DOHH2 (cell line): ENCODE data around the gene EPG5.

Experiments used
- H3F3A ChIP-seq: fragments of 200-600 bp; sonication (generic), shearing (Covaris generic); 2 replicates; pipeline ENCODE4 v1.6.0; 2016; ENCODE audit warnings: antibody characterized with exemption, mild to moderate bottlenecking; ENCODE audit not compliant: control insufficient read depth, insufficient read depth
- H3K27ac ChIP-seq: fragments of 200-600 bp; sonication (generic); 2 replicates; pipeline ENCODE4 v1.5.1; 2014; ENCODE audit warnings: low read depth, mild to moderate bottlenecking, low read length, moderate library complexity
- H3K27me3 ChIP-seq: fragments of 200-600 bp; sonication (generic); 2 replicates; pipeline ENCODE4 v1.6.1; 2014; ENCODE audit warnings: mild to moderate bottlenecking, low read length, mixed read lengths; ENCODE audit not compliant: control insufficient read depth
- H3K36me3 ChIP-seq: fragments of 200-600 bp; sonication (generic); 2 replicates; pipeline ENCODE4 v1.6.1; 2014; ENCODE audit warnings: mild to moderate bottlenecking, low read length, moderate library complexity, mixed read lengths; ENCODE audit not compliant: control insufficient read depth
- H3K4me1 ChIP-seq: fragments of 200-600 bp; sonication (generic); 2 replicates; pipeline ENCODE4 v1.6.1; 2014; ENCODE audit warnings: mild to moderate bottlenecking, low read length, mixed read lengths; ENCODE audit not compliant: control insufficient read depth
- H3K4me2 ChIP-seq: fragments of 200-600 bp; sonication (generic); 2 replicates; pipeline ENCODE4 v1.6.0; 2014; ENCODE audit warnings: mild to moderate bottlenecking, low read length, moderate library complexity
- H3K4me3 ChIP-seq: fragments of 200-600 bp; sonication (generic); 2 replicates; pipeline ENCODE4 v1.5.1; 2014; ENCODE audit warnings: mild to moderate bottlenecking, low read length, mixed read lengths
- H3K79me2 ChIP-seq: fragments of 200-600 bp; sonication (generic); 2 replicates; pipeline ENCODE4 v1.6.1; 2014; ENCODE audit warnings: mild to moderate bottlenecking, low read length, mixed read lengths; ENCODE audit not compliant: control insufficient read depth
- H3K9me2 ChIP-seq: fragments of 200-600 bp; sonication (generic); replicated peaks from 2 replicates; pipeline ENCODE4 v1.6.1; 2014; ENCODE audit warnings: mild to moderate bottlenecking, low read length, mixed read lengths; ENCODE audit not compliant: control insufficient read depth
- H3K9me3 ChIP-seq: fragments of 200-600 bp; sonication (generic); 2 replicates; pipeline ENCODE4 v1.6.1; 2014; ENCODE audit warnings: antibody characterized with exemption, low read length, mixed read lengths; ENCODE audit not compliant: control insufficient read depth, insufficient read depth
- H4K20me1 ChIP-seq: fragments of 200-600 bp; sonication (generic); 2 replicates; pipeline ENCODE4 v1.6.0; 2014; ENCODE audit warnings: low read depth, mild to moderate bottlenecking, antibody characterized with exemption, low read length, moderate library complexity; ENCODE audit not compliant: control insufficient read depth, insufficient read depth
- CTCF ChIP-seq: fragments of 200-600 bp; sonication (generic); IDR thresholded peaks from one replicate; pipeline ENCODE4 v1.5.1; 2014; ENCODE audit warnings: antibody characterized with exemption, mild to moderate bottlenecking, low read depth, low read length; ENCODE audit not compliant: poor library complexity, severe bottlenecking
- EZH2phosphoT487 ChIP-seq: fragments of 200-600 bp; sonication (generic); IDR thresholded peaks from 2 replicates; pipeline ENCODE4 v1.6.1; 2017; ENCODE audit warnings: borderline replicate concordance, mild to moderate bottlenecking, antibody characterized with exemption, low read length, moderate library complexity, mixed read lengths

EPG5 gene

GRCh38 chr18:45916302-45916701, 50.8 kb downstream of the EPG5 start:
- H3K27ac ChIP-seq, result no peak overlapping the region
- H4K20me1 ChIP-seq, result no peaks in the 10 kb centered on the region
- no peak overlapping the region for H3K4me3 ChIP-seq
- H3K79me2 ChIP-seq, result no peaks in the 10 kb centered on the region
- H3K27me3 ChIP-seq, result no peaks in the 10 kb centered on the region
- no peaks in the 10 kb centered on the region for H3K9me2 ChIP-seq
- no peaks in the 10 kb centered on the region for H3F3A ChIP-seq
- H3K4me1 ChIP-seq, result no peaks in the 10 kb centered on the region
- H3K9me3 ChIP-seq, result no peaks in the 10 kb centered on the region
- TF ChIP-seq EZH2phosphoT487 (no peak), CTCF (peak; percentile 39)
- H3K4me2 ChIP-seq, result no peak overlapping the region
- H3K36me3 ChIP-seq, result peaks cover 40% of the 10 kb centered on the region

- no peaks in the 10 kb centered on the region for H3K27me3 ChIP-seq
- no peak overlapping the region for H3K4me2 ChIP-seq
- TF ChIP-seq EZH2phosphoT487, result no peak
- TF ChIP-seq CTCF, result no peak
- H3K4me3 ChIP-seq, result no peak overlapping the region
- H3F3A ChIP-seq, result no peaks in the 10 kb centered on the region
- no peaks in the 10 kb centered on the region for H3K79me2 ChIP-seq
- no peak overlapping the region for H3K27ac ChIP-seq
- H3K4me1 ChIP-seq, result no peaks in the 10 kb centered on the region
- no peaks in the 10 kb centered on the region for H4K20me1 ChIP-seq
- H3K36me3 ChIP-seq, result peaks cover 47% of the 10 kb centered on the region
- no peaks in the 10 kb centered on the region for H3K9me2 ChIP-seq
- H3K9me3 ChIP-seq, result no peaks in the 10 kb centered on the region
These were observed 53.9 kb downstream of the EPG5 start for GRCh38 chr18:45913276-45913675.

- no peak overlapping the region for H3K4me3 ChIP-seq
- peaks cover 40% of the 10 kb centered on the region for H3K36me3 ChIP-seq
These were observed 56.6 kb downstream of the EPG5 start for GRCh38 chr18:45910405-45911023.

More at GRCh38 chr18:45910405-45911023, 56.6 kb downstream of the EPG5 start:
- H3K9me2 ChIP-seq, result no peaks in the 10 kb centered on the region
- TF ChIP-seq CTCF (peak; percentile 88), EZH2phosphoT487 (no peak)
- no peak overlapping the region for H3K27ac ChIP-seq
- H3K9me3 ChIP-seq, result no peaks in the 10 kb centered on the region
- H3F3A ChIP-seq, result no peaks in the 10 kb centered on the region
- no peaks in the 10 kb centered on the region for H3K4me1 ChIP-seq
- no peaks in the 10 kb centered on the region for H3K79me2 ChIP-seq
- H3K4me2 ChIP-seq, result no peak overlapping the region
- H4K20me1 ChIP-seq, result no peaks in the 10 kb centered on the region
- no peaks in the 10 kb centered on the region for H3K27me3 ChIP-seq
